ENCODE results near the gene SLC13A4.
A peak's percentile ranks its signal among the peaks of the same experiment; 100 is the strongest.

Gene SLC13A4

GRCh38 chr7:135662373-135663114 is 65.4 kb downstream of the SLC13A4 start, which contains the start of gene STMP1:
Gene STMP1 (plus strand): TSS chr7:135662514.
- no peaks in the 10 kb centered on the region for H3K27me3 ChIP-seq (ENCODE audit: insufficient read depth, low read length, poor library complexity)
- peak within 1 kb of the TSS; percentile 98 for H3K9ac ChIP-seq (ENCODE audit: low read length)
- no CpG with 5 or more reads among the region's 60 CpGs for WGBS (ENCODE audit: extremely low coverage, insufficient coverage, low lambda C conversion rate)
- H2BK120ac ChIP-seq (ENCODE audit: low read depth, low read length), result peak within 1 kb of the TSS; percentile 15
- peak within 1 kb of the TSS; percentile 83 for H3K27ac ChIP-seq (ENCODE audit: low read depth, low read length)
- peak within 1 kb of the TSS; percentile 67 for H3K23ac ChIP-seq (ENCODE audit: low read length)
- peak within 1 kb of the TSS; percentile 100 for H3K18ac ChIP-seq (ENCODE audit: low read length)
- DNase-seq, result peak; percentile 97
- peak within 1 kb of the TSS; percentile 62 for H4K5ac ChIP-seq (ENCODE audit: low read length)
- peak within 1 kb of the TSS; percentile 61 for H2BK5ac ChIP-seq (ENCODE audit: low read length)
- no peaks in the 10 kb centered on the region for H3K36me3 ChIP-seq (ENCODE audit: control insufficient read depth, insufficient read depth, low read length)
- H2AK5ac ChIP-seq (ENCODE audit: low read length), result peak within 1 kb of the TSS; percentile 40
- H3K4me3 ChIP-seq (ENCODE audit: low read length), result peak within 1 kb of the TSS; percentile 93
- no peak within 1 kb of the TSS for H2BK15ac ChIP-seq (replicated peaks; ENCODE audit: low read depth)
- peak within 1 kb of the TSS; percentile 43 for H3K4ac ChIP-seq (ENCODE audit: low read depth, low read length)
- H3K4me2 ChIP-seq (ENCODE audit: low read length), result peak within 1 kb of the TSS; percentile 91
- H3K79me1 ChIP-seq (ENCODE audit: low read length), result no peaks in the 10 kb centered on the region
- H3K79me2 ChIP-seq (ENCODE audit: control insufficient read depth, insufficient read depth, low read length), result peaks cover 14% of the 10 kb centered on the region
- peak within 1 kb of the TSS; percentile 95 for H3K56ac ChIP-seq (ENCODE audit: low read length)
- H4K8ac ChIP-seq (ENCODE audit: low read depth, low read length), result peak within 1 kb of the TSS; percentile 97
- peaks cover 2% of the 10 kb centered on the region for H3K4me1 ChIP-seq (ENCODE audit: control insufficient read depth, low read depth, low read length)

- Histone ChIP-seq H3K27me3 (ENCODE audit: insufficient read depth, low read length, poor library complexity) (no peaks in the 10 kb centered on the region), H3K4me2 (ENCODE audit: low read length) (peak overlapping the region; percentile 61), H3K23ac (ENCODE audit: low read length) (no peak overlapping the region), H3K9ac (ENCODE audit: low read length) (peak overlapping the region; percentile 50), H3K56ac (ENCODE audit: low read length) (peak overlapping the region; percentile 80), H3K4me3 (ENCODE audit: low read length) (no peak overlapping the region), H3K36me3 (ENCODE audit: control insufficient read depth, insufficient read depth, low read length) (no peaks in the 10 kb centered on the region), H2BK5ac (ENCODE audit: low read length) (no peak overlapping the region), H4K5ac (ENCODE audit: low read length) (no peak overlapping the region), H2BK120ac (ENCODE audit: low read depth, low read length) (no peak overlapping the region), H3K27ac (ENCODE audit: low read depth, low read length) (no peak overlapping the region), H3K4ac (ENCODE audit: low read depth, low read length) (no peak overlapping the region), H4K8ac (ENCODE audit: low read depth, low read length) (peak overlapping the region; percentile 58), H3K79me2 (ENCODE audit: control insufficient read depth, insufficient read depth, low read length) (peaks cover 14% of the 10 kb centered on the region), H3K18ac (ENCODE audit: low read length) (no peak overlapping the region), H3K4me1 (ENCODE audit: control insufficient read depth, low read depth, low read length) (peaks cover 2% of the 10 kb centered on the region), H3K79me1 (ENCODE audit: low read length) (no peaks in the 10 kb centered on the region), H2BK15ac (replicated peaks; ENCODE audit: low read depth) (no peak overlapping the region), H2AK5ac (ENCODE audit: low read length) (no peak overlapping the region)
- DNase-seq, result no peak
- no CpG with 5 or more reads among the region's 17 CpGs for WGBS (ENCODE audit: extremely low coverage, insufficient coverage, low lambda C conversion rate)
Observed at GRCh38 chr7:135662123-135662372, 65.9 kb downstream of the SLC13A4 start.

GRCh38 chr7:135661311-135662122 is 66.5 kb downstream of the SLC13A4 start:
- Histone ChIP-seq H3K27ac (ENCODE audit: low read depth, low read length) (no peak overlapping the region), H3K79me1 (ENCODE audit: low read length) (no peaks in the 10 kb centered on the region), H2BK120ac (ENCODE audit: low read depth, low read length) (no peak overlapping the region), H3K79me2 (ENCODE audit: control insufficient read depth, insufficient read depth, low read length) (peaks cover 14% of the 10 kb centered on the region), H3K4me2 (ENCODE audit: low read length) (peak overlapping the region; percentile 61), H3K4me1 (ENCODE audit: control insufficient read depth, low read depth, low read length) (peaks cover 2% of the 10 kb centered on the region), H3K18ac (ENCODE audit: low read length) (no peak overlapping the region), H2AK5ac (ENCODE audit: low read length) (no peak overlapping the region), H2BK15ac (replicated peaks; ENCODE audit: low read depth) (no peak overlapping the region), H2BK5ac (ENCODE audit: low read length) (no peak overlapping the region), H3K9ac (ENCODE audit: low read length) (peak overlapping the region; percentile 50), H3K36me3 (ENCODE audit: control insufficient read depth, insufficient read depth, low read length) (no peaks in the 10 kb centered on the region), H3K4me3 (ENCODE audit: low read length) (no peak overlapping the region), H3K56ac (ENCODE audit: low read length) (peak overlapping the region; percentile 80), H4K5ac (ENCODE audit: low read length) (no peak overlapping the region), H4K8ac (ENCODE audit: low read depth, low read length) (peak overlapping the region; percentile 58), H3K4ac (ENCODE audit: low read depth, low read length) (peak overlapping the region; percentile 2), H3K27me3 (ENCODE audit: insufficient read depth, low read length, poor library complexity) (no peaks in the 10 kb centered on the region), H3K23ac (ENCODE audit: low read length) (no peak overlapping the region)
- 100% methylated on average over 1 of the region's 14 CpGs for WGBS (ENCODE audit: extremely low coverage, insufficient coverage, low lambda C conversion rate)
- DNase-seq, result no peak

GRCh38 chr7:135659159-135659846 is 68.7 kb downstream of the SLC13A4 start:
- Histone ChIP-seq H2BK5ac (ENCODE audit: low read length) (no peak overlapping the region), H3K36me3 (ENCODE audit: control insufficient read depth, insufficient read depth, low read length) (no peaks in the 10 kb centered on the region), H3K27me3 (ENCODE audit: insufficient read depth, low read length, poor library complexity) (no peaks in the 10 kb centered on the region), H3K79me2 (ENCODE audit: control insufficient read depth, insufficient read depth, low read length) (peaks cover 11% of the 10 kb centered on the region), H3K9ac (ENCODE audit: low read length) (no peak overlapping the region), H3K4ac (ENCODE audit: low read depth, low read length) (no peak overlapping the region), H3K23ac (ENCODE audit: low read length) (no peak overlapping the region), H3K79me1 (ENCODE audit: low read length) (no peaks in the 10 kb centered on the region), H2AK5ac (ENCODE audit: low read length) (no peak overlapping the region), H3K27ac (ENCODE audit: low read depth, low read length) (no peak overlapping the region), H4K5ac (ENCODE audit: low read length) (no peak overlapping the region), H4K8ac (ENCODE audit: low read depth, low read length) (no peak overlapping the region), H2BK120ac (ENCODE audit: low read depth, low read length) (no peak overlapping the region), H3K4me1 (ENCODE audit: control insufficient read depth, low read depth, low read length) (peaks cover 2% of the 10 kb centered on the region), H3K18ac (ENCODE audit: low read length) (no peak overlapping the region), H2BK15ac (replicated peaks; ENCODE audit: low read depth) (no peak overlapping the region), H3K4me3 (ENCODE audit: low read length) (no peak overlapping the region), H3K4me2 (ENCODE audit: low read length) (no peak overlapping the region), H3K56ac (ENCODE audit: low read length) (no peak overlapping the region)
- no CpG with 5 or more reads among the region's 9 CpGs for WGBS (ENCODE audit: extremely low coverage, insufficient coverage, low lambda C conversion rate)
- peak; percentile 29 for DNase-seq

GRCh38 chr7:135658564-135658963 is 69.4 kb downstream of the SLC13A4 start:
- Histone ChIP-seq H3K27me3 (ENCODE audit: insufficient read depth, low read length, poor library complexity) (no peaks in the 10 kb centered on the region), H4K8ac (ENCODE audit: low read depth, low read length) (no peak overlapping the region), H3K79me1 (ENCODE audit: low read length) (no peaks in the 10 kb centered on the region), H3K4me2 (ENCODE audit: low read length) (no peak overlapping the region), H2BK120ac (ENCODE audit: low read depth, low read length) (no peak overlapping the region), H3K23ac (ENCODE audit: low read length) (no peak overlapping the region), H3K36me3 (ENCODE audit: control insufficient read depth, insufficient read depth, low read length) (no peaks in the 10 kb centered on the region), H3K56ac (ENCODE audit: low read length) (no peak overlapping the region), H3K4me1 (ENCODE audit: control insufficient read depth, low read depth, low read length) (peaks cover 2% of the 10 kb centered on the region), H3K79me2 (ENCODE audit: control insufficient read depth, insufficient read depth, low read length) (peaks cover 11% of the 10 kb centered on the region), H3K4me3 (ENCODE audit: low read length) (no peak overlapping the region), H2BK15ac (replicated peaks; ENCODE audit: low read depth) (no peak overlapping the region), H2AK5ac (ENCODE audit: low read length) (no peak overlapping the region), H2BK5ac (ENCODE audit: low read length) (no peak overlapping the region), H3K27ac (ENCODE audit: low read depth, low read length) (no peak overlapping the region), H4K5ac (ENCODE audit: low read length) (no peak overlapping the region), H3K9ac (ENCODE audit: low read length) (no peak overlapping the region), H3K18ac (ENCODE audit: low read length) (no peak overlapping the region), H3K4ac (ENCODE audit: low read depth, low read length) (no peak overlapping the region)
- no peak for DNase-seq
- no CpG with 5 or more reads among the region's 5 CpGs for WGBS (ENCODE audit: extremely low coverage, insufficient coverage, low lambda C conversion rate)

All from mesendoderm (in vitro differentiated cells).